HepG2 (cell line): Measurements from ENCODE around the gene OPRL1.

Experiments
- JUN ChIP-seq: sonication (generic); formaldehyde crosslinking; IDR thresholded peaks from 2 replicates; pipeline ENCODE4 v1.4.0; 2020; ENCODE audit warnings: mild to moderate bottlenecking, missing genetic modification reagents
- WIZ ChIP-seq: sonication (generic); formaldehyde crosslinking; IDR thresholded peaks from 2 replicates; pipeline ENCODE4 v1.5.1; 2020; ENCODE audit warnings: mild to moderate bottlenecking, missing genetic modification reagents

DNA sequence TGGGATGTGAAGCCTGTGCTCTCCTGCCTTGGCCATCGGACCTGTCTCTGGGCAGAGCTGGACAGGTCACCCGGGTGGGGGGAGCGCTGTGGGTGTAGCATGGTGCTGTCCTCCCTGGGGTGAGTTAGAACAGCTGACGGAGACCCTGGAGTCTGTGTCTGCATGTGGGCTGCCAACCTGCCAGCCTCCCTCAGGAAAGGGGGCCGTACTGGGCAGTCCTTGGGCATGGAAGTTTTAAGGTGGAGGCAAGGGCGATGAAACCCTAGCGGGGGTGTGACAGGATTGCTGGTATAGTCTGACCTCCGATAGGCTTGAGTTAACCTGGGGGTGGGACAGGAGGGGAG is 32.9 kb upstream of the OPRL1 start:
- TF ChIP-seq WIZ (CRISPR knock-in tag), result no peak
- no peak for TF ChIP-seq JUN
